Central memory CD8-positive, alpha-beta T cell (primary cell): Measurements from ENCODE around the gene ROR1.

Experiments used
- ATAC-seq: fragments of 150-1000 bp; cut with Tn5 transposase; replicated peaks from 2 replicates; pipeline ENCODE4 v1.10.0; 2022; ENCODE audit warnings: mild to moderate bottlenecking, moderate FRiP score, moderate number of reproducible peaks; ENCODE audit not compliant: poor library complexity, severe bottlenecking; ENCODE audit errors: extremely low read depth
- DNase-seq, 2 donors: peaks; one replicate each; pipeline ENCODE4 v3.0.0; 2021; ENCODE audit warnings: low spot score in 2 of 2
- H3K27ac Mint-ChIP-seq: one replicate; pipeline ENCODE4 v1.8.0; 2022; ENCODE audit warnings: low read depth, mild to moderate bottlenecking, moderate library complexity, mixed read lengths
- H3K27me3 Mint-ChIP-seq: one replicate; pipeline ENCODE4 v1.8.0; 2022; ENCODE audit warnings: mixed read lengths
- H3K36me3 Mint-ChIP-seq: one replicate; pipeline ENCODE4 v1.8.0; 2022; ENCODE audit warnings: mild to moderate bottlenecking, moderate library complexity, mixed read lengths; ENCODE audit not compliant: insufficient read depth
- H3K4me1 Mint-ChIP-seq: one replicate; pipeline ENCODE4 v1.8.0; 2022; ENCODE audit warnings: mixed read lengths
- H3K4me3 Mint-ChIP-seq: one replicate; pipeline ENCODE4 v1.8.0; 2022; ENCODE audit warnings: mild to moderate bottlenecking, moderate library complexity, mixed read lengths
- H3K9me3 Mint-ChIP-seq: one replicate; pipeline ENCODE4 v1.8.0; 2022; ENCODE audit warnings: mixed read lengths

The ROR1 gene

GRCh38 chr1:63861052-63861691, 87.4 kb downstream of the ROR1 start:
- DNase-seq (no peak), ATAC-seq (no peak)
- Mint-ChIP-seq H3K27me3 (peaks cover 29% of the 10 kb centered on the region), H3K36me3 (no peaks in the 10 kb centered on the region), H3K4me3 (no peak overlapping the region), H3K27ac (no peak overlapping the region), H3K4me1 (no peaks in the 10 kb centered on the region), H3K9me3 (peaks cover 8% of the 10 kb centered on the region)

- ATAC-seq (no peak), DNase-seq (no peak)
- Mint-ChIP-seq H3K27ac (no peak overlapping the region), H3K27me3 (peaks cover 14% of the 10 kb centered on the region), H3K4me1 (no peaks in the 10 kb centered on the region), H3K9me3 (no peaks in the 10 kb centered on the region), H3K36me3 (no peaks in the 10 kb centered on the region), H3K4me3 (no peak overlapping the region)
Observed at GRCh38 chr1:63863145-63863544, 89.3 kb downstream of the ROR1 start.

GRCh38 chr1:63864224-63864641, 90.4 kb downstream of the ROR1 start:
- H3K27ac Mint-ChIP-seq = no peak overlapping the region
- ATAC-seq = no peak

GRCh38 chr1:63865561-63865960, 91.7 kb downstream of the ROR1 start:
- Mint-ChIP-seq H3K4me3 (no peak overlapping the region), H3K4me1 (no peaks in the 10 kb centered on the region)
- no peak for ATAC-seq

More at GRCh38 chr1:63864224-63864641, 90.4 kb downstream of the ROR1 start:
- no peaks in the 10 kb centered on the region for H3K36me3 Mint-ChIP-seq
- no peaks in the 10 kb centered on the region for H3K9me3 Mint-ChIP-seq
- DNase-seq = no peak
- peaks cover 9% of the 10 kb centered on the region for H3K27me3 Mint-ChIP-seq
- no peaks in the 10 kb centered on the region for H3K4me1 Mint-ChIP-seq
- H3K4me3 Mint-ChIP-seq = no peak overlapping the region

GRCh38 chr1:63866084-63866483, 92.3 kb downstream of the ROR1 start:
- Mint-ChIP-seq H3K36me3 (no peaks in the 10 kb centered on the region), H3K4me3 (no peak overlapping the region), H3K9me3 (no peaks in the 10 kb centered on the region), H3K27me3 (peaks cover 18% of the 10 kb centered on the region), H3K4me1 (no peaks in the 10 kb centered on the region), H3K27ac (no peak overlapping the region)
- no peak for ATAC-seq
- no peak for DNase-seq

More at GRCh38 chr1:63865561-63865960, 91.7 kb downstream of the ROR1 start:
- peaks cover 13% of the 10 kb centered on the region for H3K27me3 Mint-ChIP-seq
- no peak overlapping the region for H3K27ac Mint-ChIP-seq
- no peaks in the 10 kb centered on the region for H3K9me3 Mint-ChIP-seq
- no peak for DNase-seq
- H3K36me3 Mint-ChIP-seq = no peaks in the 10 kb centered on the region

- Mint-ChIP-seq H3K9me3 (no peaks in the 10 kb centered on the region), H3K4me3 (no peak overlapping the region), H3K4me1 (no peaks in the 10 kb centered on the region), H3K27me3 (peaks cover 15% of the 10 kb centered on the region), H3K27ac (no peak overlapping the region), H3K36me3 (no peaks in the 10 kb centered on the region)
- no peak for DNase-seq
- no peak for ATAC-seq
Observed at GRCh38 chr1:63867429-63868176, 93.8 kb downstream of the ROR1 start.

- Mint-ChIP-seq H3K9me3 (no peaks in the 10 kb centered on the region), H3K27ac (no peak overlapping the region), H3K27me3 (peaks cover 11% of the 10 kb centered on the region), H3K4me3 (no peak overlapping the region), H3K4me1 (no peaks in the 10 kb centered on the region), H3K36me3 (no peaks in the 10 kb centered on the region)
- DNase-seq = no peak
- no peak for ATAC-seq
Observed at GRCh38 chr1:63868268-63868781, 94.5 kb downstream of the ROR1 start.

GRCh38 chr1:63870152-63870551, 96.3 kb downstream of the ROR1 start:
- H3K4me3 Mint-ChIP-seq = no peak overlapping the region
- ATAC-seq (no peak), DNase-seq (no peak)
- H3K9me3 Mint-ChIP-seq = no peaks in the 10 kb centered on the region
- no peaks in the 10 kb centered on the region for H3K36me3 Mint-ChIP-seq
- H3K27me3 Mint-ChIP-seq = peaks cover 11% of the 10 kb centered on the region
- no peak overlapping the region for H3K27ac Mint-ChIP-seq
- no peaks in the 10 kb centered on the region for H3K4me1 Mint-ChIP-seq

- no peaks in the 10 kb centered on the region for H3K36me3 Mint-ChIP-seq
- no peaks in the 10 kb centered on the region for H3K4me1 Mint-ChIP-seq
- H3K9me3 Mint-ChIP-seq = no peaks in the 10 kb centered on the region
- H3K27me3 Mint-ChIP-seq = peaks cover 11% of the 10 kb centered on the region
- H3K27ac Mint-ChIP-seq = no peak overlapping the region
- DNase-seq (no peak), ATAC-seq (no peak)
- no peak overlapping the region for H3K4me3 Mint-ChIP-seq
Observed at GRCh38 chr1:63871463-63871862, 97.6 kb downstream of the ROR1 start.

GRCh38 chr1:63873751-63874150, 99.9 kb downstream of the ROR1 start:
- no peaks in the 10 kb centered on the region for H3K36me3 Mint-ChIP-seq
- peaks cover 19% of the 10 kb centered on the region for H3K27me3 Mint-ChIP-seq
- no peak for DNase-seq
- H3K4me1 Mint-ChIP-seq = no peaks in the 10 kb centered on the region
- no peaks in the 10 kb centered on the region for H3K9me3 Mint-ChIP-seq
- H3K4me3 Mint-ChIP-seq = no peak overlapping the region
- no peak overlapping the region for H3K27ac Mint-ChIP-seq
- ATAC-seq = no peak

GRCh38 chr1:63874278-63874880, 100.6 kb downstream of the ROR1 start:
- Mint-ChIP-seq H3K4me3 (no peak overlapping the region), H3K36me3 (no peaks in the 10 kb centered on the region), H3K27ac (no peak overlapping the region), H3K4me1 (no peaks in the 10 kb centered on the region), H3K27me3 (peaks cover 25% of the 10 kb centered on the region), H3K9me3 (no peaks in the 10 kb centered on the region)
- ATAC-seq (no peak), DNase-seq (no peak)

GRCh38 chr1:63875636-63876035, 101.8 kb downstream of the ROR1 start:
- H3K27me3 Mint-ChIP-seq = peaks cover 29% of the 10 kb centered on the region
- no peak for ATAC-seq
- H3K36me3 Mint-ChIP-seq = no peaks in the 10 kb centered on the region
- H3K4me1 Mint-ChIP-seq = no peaks in the 10 kb centered on the region
- no peak overlapping the region for H3K4me3 Mint-ChIP-seq
- DNase-seq = no peak
- H3K9me3 Mint-ChIP-seq = no peaks in the 10 kb centered on the region
- no peak overlapping the region for H3K27ac Mint-ChIP-seq
